MM.1S (cell line): Measurements from ENCODE around the gene ANKRD65.
"Not testable (repeated sequence)": the region's sequence is repeated elsewhere in the genome, so short reads cannot be mapped to it uniquely, and the experiment has no call there.

Experiments used
- DNase-seq: peaks from one replicate; pipeline ENCODE4 v3.0.0-alpha.2; 2015
- H2AFZ ChIP-seq: fragments of 300-600 bp; sonication (generic); 2 replicates; pipeline ENCODE4 v1.6.0; 2016; ENCODE audit warnings: antibody characterized with exemption, low read length
- H3F3A ChIP-seq: fragments of 300-600 bp; sonication (generic); 2 replicates; pipeline ENCODE4 v1.6.1; 2016; ENCODE audit warnings: mild to moderate bottlenecking, antibody characterized with exemption, low read length, moderate library complexity, mixed read lengths; ENCODE audit not compliant: insufficient read depth
- H3K27ac ChIP-seq: fragments of 300-600 bp; sonication (generic); 2 replicates; pipeline ENCODE4 v1.5.1; 2016; ENCODE audit warnings: mild to moderate bottlenecking, low read length
- H3K27me3 ChIP-seq: fragments of 300-600 bp; sonication (generic); replicated peaks from 2 replicates; pipeline ENCODE4 v1.6.0; 2016; ENCODE audit warnings: low read length; ENCODE audit not compliant: insufficient read depth
- H3K36me3 ChIP-seq: fragments of 300-600 bp; sonication (generic); replicated peaks from 2 replicates; pipeline ENCODE4 v1.6.1; 2016; ENCODE audit warnings: mild to moderate bottlenecking, low read length, mixed read lengths; ENCODE audit not compliant: insufficient read depth
- H3K4me1 ChIP-seq: fragments of 300-600 bp; sonication (generic); 2 replicates; pipeline ENCODE4 v1.6.1; 2016; ENCODE audit warnings: low read length, mixed read lengths
- H3K4me2 ChIP-seq: fragments of 300-600 bp; sonication (generic); 2 replicates; pipeline ENCODE4 v1.6.0; 2016; ENCODE audit warnings: low read depth, low read length
- H3K4me3 ChIP-seq: fragments of 300-600 bp; sonication (generic); 2 replicates; pipeline ENCODE4 v1.5.1; 2016; ENCODE audit warnings: low read length, mixed read lengths
- H3K79me2 ChIP-seq: fragments of 300-600 bp; sonication (generic); 2 replicates; pipeline ENCODE4 v1.6.1; 2016; ENCODE audit warnings: mixed run types, low read length, mixed read lengths
- H3K9ac ChIP-seq: fragments of 300-600 bp; sonication (generic); 2 replicates; pipeline ENCODE4 v1.6.1; 2016; ENCODE audit warnings: low read length, mixed read lengths
- H3K9me2 ChIP-seq: fragments of 300-600 bp; sonication (generic); replicated peaks from 2 replicates; pipeline ENCODE4 v1.6.1; 2016; ENCODE audit warnings: mild to moderate bottlenecking, low read length, mixed read lengths; ENCODE audit not compliant: insufficient read depth
- H3K9me3 ChIP-seq: fragments of 300-600 bp; sonication (generic); replicated peaks from 2 replicates; pipeline ENCODE4 v1.6.1; 2016; ENCODE audit warnings: mild to moderate bottlenecking, low read length, mixed read lengths; ENCODE audit not compliant: insufficient read depth
- H4K20me1 ChIP-seq: fragments of 300-600 bp; sonication (generic); 2 replicates; pipeline ENCODE4 v1.6.1; 2016; ENCODE audit warnings: mild to moderate bottlenecking, low read length, moderate library complexity, mixed read lengths; ENCODE audit not compliant: insufficient read depth
- EZH2 ChIP-seq: fragments of 300-600 bp; sonication (generic); optimal IDR thresholded peaks from 2 replicates; pipeline ENCODE3; 2017; ENCODE audit warnings: low read depth, mild to moderate bottlenecking, antibody characterized with exemption, low read length, mixed read lengths
- EZH2phosphoT487 ChIP-seq: fragments of 300-600 bp; sonication (generic); IDR thresholded peaks from 2 replicates; pipeline ENCODE4 v1.6.1; 2018; ENCODE audit warnings: antibody characterized with exemption, low read length
- TF ChIP-seq, protein P1 (sequence below): fragments of 300-600 bp; sonication (generic); IDR thresholded peaks from 2 replicates; pipeline ENCODE4 v1.5.1; 2016; ENCODE audit warnings: antibody characterized with exemption, low read length, mixed read lengths

ANKRD65 gene

DNA sequence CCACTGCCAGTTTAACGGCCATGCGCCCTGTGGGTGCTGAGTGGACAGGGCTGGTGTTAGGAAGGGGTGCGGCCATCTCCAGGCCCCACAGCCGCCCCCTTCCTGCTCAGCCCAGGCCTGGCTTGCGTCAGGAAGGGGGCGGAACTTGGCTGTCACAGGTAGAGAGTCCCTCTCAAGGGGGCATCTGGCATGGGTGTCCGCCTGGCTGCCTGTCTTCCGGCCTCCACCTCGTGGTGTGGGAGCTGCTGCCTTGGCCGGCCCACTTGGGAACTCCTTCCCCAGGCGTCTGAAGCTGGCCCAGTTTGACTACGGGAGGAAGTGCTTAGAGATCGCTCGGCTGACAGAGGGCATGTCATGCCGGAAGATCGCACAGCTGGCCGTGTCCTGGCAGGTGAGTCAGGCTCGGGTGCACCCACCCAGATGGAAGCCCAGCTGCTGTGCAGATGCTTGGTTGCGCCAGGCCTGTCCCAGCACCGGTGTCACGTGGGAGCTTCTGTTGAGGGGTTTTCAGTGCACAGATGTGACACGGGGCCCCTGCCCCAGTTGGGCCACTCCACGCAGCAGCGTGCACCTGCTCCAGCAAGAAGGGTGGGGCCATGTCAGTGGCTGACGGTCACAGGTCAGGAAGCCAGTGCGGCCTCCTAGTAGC, 41.4 kb upstream of the ANKRD65 start:
- peaks cover 14% of the 10 kb centered on the region for H3K27me3 ChIP-seq
- H4K20me1 ChIP-seq: no peaks in the 10 kb centered on the region
- H3K4me3 ChIP-seq: peak overlapping the region; percentile 68
- H3K9me3 ChIP-seq: no peaks in the 10 kb centered on the region
- peaks cover 13% of the 10 kb centered on the region; the same call in 1 of the 2 replicates for H3F3A ChIP-seq
- H2AFZ ChIP-seq: peak overlapping the region; percentile 97
- H3K9ac ChIP-seq: peak overlapping the region; percentile 77
- no peaks in the 10 kb centered on the region for H3K36me3 ChIP-seq
- H3K9me2 ChIP-seq: no peaks in the 10 kb centered on the region
- H3K27ac ChIP-seq: peak overlapping the region; percentile 88
- TF ChIP-seq, protein P1, sequence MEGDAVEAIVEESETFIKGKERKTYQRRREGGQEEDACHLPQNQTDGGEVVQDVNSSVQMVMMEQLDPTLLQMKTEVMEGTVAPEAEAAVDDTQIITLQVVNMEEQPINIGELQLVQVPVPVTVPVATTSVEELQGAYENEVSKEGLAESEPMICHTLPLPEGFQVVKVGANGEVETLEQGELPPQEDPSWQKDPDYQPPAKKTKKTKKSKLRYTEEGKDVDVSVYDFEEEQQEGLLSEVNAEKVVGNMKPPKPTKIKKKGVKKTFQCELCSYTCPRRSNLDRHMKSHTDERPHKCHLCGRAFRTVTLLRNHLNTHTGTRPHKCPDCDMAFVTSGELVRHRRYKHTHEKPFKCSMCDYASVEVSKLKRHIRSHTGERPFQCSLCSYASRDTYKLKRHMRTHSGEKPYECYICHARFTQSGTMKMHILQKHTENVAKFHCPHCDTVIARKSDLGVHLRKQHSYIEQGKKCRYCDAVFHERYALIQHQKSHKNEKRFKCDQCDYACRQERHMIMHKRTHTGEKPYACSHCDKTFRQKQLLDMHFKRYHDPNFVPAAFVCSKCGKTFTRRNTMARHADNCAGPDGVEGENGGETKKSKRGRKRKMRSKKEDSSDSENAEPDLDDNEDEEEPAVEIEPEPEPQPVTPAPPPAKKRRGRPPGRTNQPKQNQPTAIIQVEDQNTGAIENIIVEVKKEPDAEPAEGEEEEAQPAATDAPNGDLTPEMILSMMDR: no peak
- TF ChIP-seq EZH2phosphoT487: no peak
- no peak for TF ChIP-seq EZH2
- H3K4me1 ChIP-seq: peaks cover 9% of the 10 kb centered on the region; the same call in 1 of the 2 replicates
- DNase-seq: peak; percentile 71
- H3K79me2 ChIP-seq: peaks cover 29% of the 10 kb centered on the region
- H3K4me2 ChIP-seq: peak overlapping the region; percentile 96

DNA sequence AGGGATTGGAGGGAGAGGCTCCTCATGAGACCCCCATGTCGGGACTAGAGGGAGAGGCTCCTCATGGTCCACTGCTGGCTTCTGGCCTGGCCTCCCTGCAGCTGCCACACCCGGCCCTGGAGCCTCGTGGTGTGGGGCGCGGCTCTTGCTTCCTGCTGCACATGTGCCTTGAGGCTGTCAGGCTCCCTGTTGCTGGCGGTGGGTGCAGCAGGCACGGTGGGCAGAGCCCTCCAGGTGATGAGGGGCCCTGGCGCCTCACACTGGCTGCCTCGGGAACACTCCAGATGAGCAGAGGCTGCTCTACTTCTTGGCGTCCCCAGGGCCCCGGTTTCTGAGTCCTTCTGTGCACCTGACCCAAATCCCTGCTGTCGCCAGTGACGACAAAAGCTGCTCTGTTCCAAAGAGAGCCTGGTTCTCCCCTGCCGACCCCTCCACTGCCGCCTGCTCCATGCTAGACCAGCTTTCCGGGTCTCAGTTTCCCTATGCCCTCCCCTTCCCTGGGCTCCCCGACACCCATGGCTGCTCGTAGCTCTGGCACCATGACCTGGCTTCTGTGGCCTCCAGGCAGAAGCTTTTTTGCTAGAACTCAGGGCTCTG, 40.7 kb upstream of the ANKRD65 start:
- H3K79me2 ChIP-seq: peaks cover 29% of the 10 kb centered on the region
- H2AFZ ChIP-seq: peak overlapping the region; percentile 97
- no peaks in the 10 kb centered on the region for H3K36me3 ChIP-seq
- peaks cover 9% of the 10 kb centered on the region; the same call in 1 of the 2 replicates for H3K4me1 ChIP-seq
- no peak for TF ChIP-seq EZH2
- no peak for TF ChIP-seq EZH2phosphoT487
- TF ChIP-seq, protein P1: peak; percentile 15; the same call in 1 of the 2 replicates
- H3K9me3 ChIP-seq: no peaks in the 10 kb centered on the region
- DNase-seq: peak; percentile 40
- peak overlapping the region; percentile 96 for H3K4me2 ChIP-seq
- H3K9ac ChIP-seq: peak overlapping the region; percentile 77
- H3K9me2 ChIP-seq: no peaks in the 10 kb centered on the region
- H3K27ac ChIP-seq: peak overlapping the region; percentile 88
- peaks cover 13% of the 10 kb centered on the region; the same call in 1 of the 2 replicates for H3F3A ChIP-seq
- H3K27me3 ChIP-seq: peaks cover 18% of the 10 kb centered on the region
- peak overlapping the region; percentile 68 for H3K4me3 ChIP-seq
- H4K20me1 ChIP-seq: no peaks in the 10 kb centered on the region

DNA sequence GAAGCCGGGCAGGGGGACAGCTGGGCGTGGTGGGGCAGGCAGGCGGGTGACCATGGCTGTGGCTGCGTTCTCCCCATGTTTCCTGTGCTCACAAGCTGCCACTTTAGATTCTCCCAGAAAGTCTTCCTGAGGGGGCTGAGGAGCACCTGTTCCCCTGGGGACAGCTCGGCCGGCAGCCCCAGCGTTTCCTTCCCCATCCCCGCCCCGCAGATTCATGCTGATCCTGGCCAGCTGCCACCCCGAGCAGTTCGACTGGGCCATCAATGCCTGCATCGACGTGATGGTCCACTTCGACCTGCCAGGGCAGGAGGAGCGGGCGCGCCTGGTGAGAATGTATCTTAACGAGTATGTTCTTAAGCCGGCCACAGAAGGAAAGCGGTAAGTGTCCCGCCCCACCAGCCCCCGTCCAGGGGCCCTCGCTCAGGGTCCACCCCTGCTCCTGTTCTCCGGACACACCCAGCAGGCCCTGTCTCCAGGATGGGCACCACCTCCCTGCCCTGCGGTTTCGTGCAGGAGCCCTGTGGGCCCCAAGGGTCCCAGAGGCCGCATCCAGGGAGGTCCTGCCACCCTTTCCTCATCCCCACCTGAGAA, 39.6 kb upstream of the ANKRD65 start:
- no peak overlapping the region for H3K4me3 ChIP-seq
- no peaks in the 10 kb centered on the region for H4K20me1 ChIP-seq
- peaks cover 20% of the 10 kb centered on the region for H3K27me3 ChIP-seq
- H3K9me3 ChIP-seq: no peaks in the 10 kb centered on the region
- H3K9ac ChIP-seq: no peak overlapping the region
- no peak overlapping the region for H3K4me2 ChIP-seq
- no peak for TF ChIP-seq EZH2
- no peak for TF ChIP-seq EZH2phosphoT487
- TF ChIP-seq, protein P1: no peak
- peaks cover 9% of the 10 kb centered on the region; the same call in 1 of the 2 replicates for H3K4me1 ChIP-seq
- H3K79me2 ChIP-seq: peaks cover 22% of the 10 kb centered on the region
- H3K27ac ChIP-seq: no peak overlapping the region
- peaks cover 13% of the 10 kb centered on the region; the same call in 1 of the 2 replicates for H3F3A ChIP-seq
- DNase-seq: no peak
- no peaks in the 10 kb centered on the region for H3K9me2 ChIP-seq
- H2AFZ ChIP-seq: no peak overlapping the region
- no peaks in the 10 kb centered on the region for H3K36me3 ChIP-seq

DNA sequence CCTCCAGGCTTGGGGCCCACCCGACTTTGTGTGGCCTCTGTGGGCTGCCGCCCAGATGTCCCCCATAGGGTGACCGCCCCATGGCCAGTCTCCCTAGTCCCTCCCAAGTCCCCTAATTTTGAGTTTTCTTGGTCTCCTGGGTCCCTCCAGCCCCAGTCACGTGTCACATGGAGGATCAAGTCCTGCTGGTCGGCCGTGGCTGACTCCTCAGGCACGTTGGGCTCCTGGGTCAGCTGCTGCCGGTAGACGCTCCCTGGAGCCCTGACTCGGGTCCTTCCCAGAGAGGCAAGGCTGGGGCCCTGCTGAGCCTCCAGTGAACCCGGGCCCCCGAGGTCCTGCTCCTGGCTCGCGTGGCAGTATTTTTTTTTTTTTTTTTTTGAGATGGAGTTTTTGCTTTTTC, 38.6 kb upstream of the ANKRD65 start:
- not testable (repeated sequence) for DNase-seq, H3K4me2 ChIP-seq

DNA sequence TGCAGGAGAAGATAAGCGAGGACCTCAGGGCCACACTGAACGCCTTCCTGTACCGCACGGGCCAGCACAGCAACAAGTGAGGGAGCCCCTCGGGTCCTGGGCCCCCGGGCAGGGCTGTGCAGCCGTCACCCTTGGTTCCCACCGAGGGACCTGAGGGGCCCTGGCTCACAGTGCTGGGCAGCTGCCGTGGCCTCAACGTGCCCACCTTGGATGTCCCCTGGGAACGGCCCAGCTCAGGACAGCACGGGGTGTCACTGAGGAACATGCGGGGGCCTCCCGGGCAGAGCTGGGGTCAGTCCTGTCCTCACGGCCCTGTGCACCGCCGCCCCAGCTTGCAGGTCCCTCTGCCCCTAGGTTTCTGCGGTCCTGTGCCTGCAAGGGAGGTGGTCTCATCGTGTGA, 38.1 kb upstream of the ANKRD65 start:
- not testable (repeated sequence) for H3K27ac ChIP-seq, H3K9me2 ChIP-seq, H4K20me1 ChIP-seq, H3K9me3 ChIP-seq, H3K9ac ChIP-seq, DNase-seq, H3K4me1 ChIP-seq, H3K4me3 ChIP-seq, H3K4me2 ChIP-seq, H2AFZ ChIP-seq, H3K36me3 ChIP-seq
- H3K27me3 ChIP-seq: peaks cover 26% of the 10 kb centered on the region
- peaks cover 13% of the 10 kb centered on the region; the same call in 1 of the 2 replicates for H3F3A ChIP-seq
- H3K79me2 ChIP-seq: peaks cover 18% of the 10 kb centered on the region

More for the DNA sequence above, 38.6 kb upstream of the ANKRD65 start:
- not testable (repeated sequence) for H3K9me2 ChIP-seq, H3K27ac ChIP-seq, H3K4me1 ChIP-seq, H2AFZ ChIP-seq, H3K4me3 ChIP-seq, H3K9ac ChIP-seq, H3K9me3 ChIP-seq, H3K36me3 ChIP-seq, H4K20me1 ChIP-seq
- H3K79me2 ChIP-seq: peaks cover 22% of the 10 kb centered on the region
- peaks cover 13% of the 10 kb centered on the region; the same call in 1 of the 2 replicates for H3F3A ChIP-seq
- H3K27me3 ChIP-seq: peaks cover 26% of the 10 kb centered on the region
